ENCODE results near the gene ACVRL1.

Gene ACVRL1

GRCh38 chr12:51907083-51907855 lies at the start of gene ACVRL1:
TSS of gene ACVRL1 (plus strand) at chr12:51907504. CDS start at chr12:51912475, 4,971 bp downstream.
- in situ Hi-C loops (cut with MboI; ENCODE audit: low sequenced_read_pairs) = no loop called here

GRCh38 chr12:51860986-51861385 lies 46.3 kb upstream of the ACVRL1 start:
- in situ Hi-C loops (cut with MboI; ENCODE audit: low sequenced_read_pairs) = no loop called here

GRCh38 chr12:51862947-51863346 lies 44.4 kb upstream of the ACVRL1 start:
- in situ Hi-C loops (cut with MboI; ENCODE audit: low sequenced_read_pairs) = no loop called here

- in situ Hi-C loops (cut with MboI; ENCODE audit: low sequenced_read_pairs) = no loop called here
These were observed 43.9 kb upstream of the ACVRL1 start for GRCh38 chr12:51863363-51863932.

GRCh38 chr12:51863933-51864832 lies 43.1 kb upstream of the ACVRL1 start:
- in situ Hi-C loops (cut with MboI; ENCODE audit: low sequenced_read_pairs) = no loop called here

GRCh38 chr12:51864833-51865670 lies 42.3 kb upstream of the ACVRL1 start:
- in situ Hi-C loops (cut with MboI; ENCODE audit: low sequenced_read_pairs) = no loop called here

- in situ Hi-C loops (cut with MboI; ENCODE audit: low sequenced_read_pairs) = no loop called here
These were observed 41.5 kb upstream of the ACVRL1 start for GRCh38 chr12:51865757-51866270.

GRCh38 chr12:51866324-51866723 lies 41.0 kb upstream of the ACVRL1 start:
- in situ Hi-C loops (cut with MboI; ENCODE audit: low sequenced_read_pairs) = no loop called here

GRCh38 chr12:51866762-51867161 lies 40.5 kb upstream of the ACVRL1 start:
- in situ Hi-C loops (cut with MboI; ENCODE audit: low sequenced_read_pairs) = no loop called here

GRCh38 chr12:51867371-51867770 lies 39.9 kb upstream of the ACVRL1 start:
- in situ Hi-C loops (cut with MboI; ENCODE audit: low sequenced_read_pairs) = no loop called here

GRCh38 chr12:51867796-51868428 lies 39.4 kb upstream of the ACVRL1 start:
- in situ Hi-C loops (cut with MboI; ENCODE audit: low sequenced_read_pairs) = no loop called here

- in situ Hi-C loops (cut with MboI; ENCODE audit: low sequenced_read_pairs) = no loop called here
These were observed 38.3 kb upstream of the ACVRL1 start for GRCh38 chr12:51868821-51869495.

GRCh38 chr12:51869496-51869865 lies 37.8 kb upstream of the ACVRL1 start:
- in situ Hi-C loops (cut with MboI; ENCODE audit: low sequenced_read_pairs) = no loop called here

- in situ Hi-C loops (cut with MboI; ENCODE audit: low sequenced_read_pairs) = no loop called here
These were observed 37.4 kb upstream of the ACVRL1 start for GRCh38 chr12:51869931-51870330.

GRCh38 chr12:51870504-51870903 lies 36.8 kb upstream of the ACVRL1 start:
- in situ Hi-C loops (cut with MboI; ENCODE audit: low sequenced_read_pairs) = no loop called here

- in situ Hi-C loops (cut with MboI; ENCODE audit: low sequenced_read_pairs) = no loop called here
These were observed 36.2 kb upstream of the ACVRL1 start for GRCh38 chr12:51871126-51871525.

- in situ Hi-C loops (cut with MboI; ENCODE audit: low sequenced_read_pairs) = no loop called here
These were observed 35.2 kb upstream of the ACVRL1 start for GRCh38 chr12:51871918-51872688.

- in situ Hi-C loops (cut with MboI; ENCODE audit: low sequenced_read_pairs) = no loop called here
These were observed 34.7 kb upstream of the ACVRL1 start for GRCh38 chr12:51872689-51872981.

Data from HL-60/S4 treated with retinoic acid at 250 ng/mL for 4 days and 3 days (cell line).